ENCODE data around the gene FBN2.

DNA sequence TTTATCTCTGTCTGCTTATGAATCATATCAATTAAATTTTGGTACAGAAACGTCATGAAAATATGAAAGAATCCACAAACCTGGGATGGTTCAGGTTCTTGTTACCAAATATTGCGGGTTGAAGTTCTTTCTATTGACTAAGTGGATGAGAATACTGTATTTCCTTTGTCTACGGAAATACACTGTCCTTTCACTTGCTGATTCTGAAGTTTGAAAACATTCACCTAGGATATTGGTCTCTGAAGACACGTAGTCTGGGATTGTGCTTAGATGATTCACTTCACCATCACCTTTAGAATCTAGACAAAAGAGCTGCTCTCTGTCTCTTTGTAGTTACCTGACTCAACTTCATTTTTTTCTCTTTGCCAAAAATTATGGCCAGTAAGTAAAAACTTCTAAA, 222.4 kb downstream of the FBN2 start:
- TF ChIP-seq, protein P1, sequence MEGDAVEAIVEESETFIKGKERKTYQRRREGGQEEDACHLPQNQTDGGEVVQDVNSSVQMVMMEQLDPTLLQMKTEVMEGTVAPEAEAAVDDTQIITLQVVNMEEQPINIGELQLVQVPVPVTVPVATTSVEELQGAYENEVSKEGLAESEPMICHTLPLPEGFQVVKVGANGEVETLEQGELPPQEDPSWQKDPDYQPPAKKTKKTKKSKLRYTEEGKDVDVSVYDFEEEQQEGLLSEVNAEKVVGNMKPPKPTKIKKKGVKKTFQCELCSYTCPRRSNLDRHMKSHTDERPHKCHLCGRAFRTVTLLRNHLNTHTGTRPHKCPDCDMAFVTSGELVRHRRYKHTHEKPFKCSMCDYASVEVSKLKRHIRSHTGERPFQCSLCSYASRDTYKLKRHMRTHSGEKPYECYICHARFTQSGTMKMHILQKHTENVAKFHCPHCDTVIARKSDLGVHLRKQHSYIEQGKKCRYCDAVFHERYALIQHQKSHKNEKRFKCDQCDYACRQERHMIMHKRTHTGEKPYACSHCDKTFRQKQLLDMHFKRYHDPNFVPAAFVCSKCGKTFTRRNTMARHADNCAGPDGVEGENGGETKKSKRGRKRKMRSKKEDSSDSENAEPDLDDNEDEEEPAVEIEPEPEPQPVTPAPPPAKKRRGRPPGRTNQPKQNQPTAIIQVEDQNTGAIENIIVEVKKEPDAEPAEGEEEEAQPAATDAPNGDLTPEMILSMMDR (conservative IDR thresholded peaks at IDR 0.05): no peak
- TF ChIP-seq ZFX (IDR thresholded peaks at IDR 0.05): no peak

All from C4-2B (cell line).